ENCODE data around the gene UBE2F. TPM values are rescaled to one million over a fixed set of nuclear protein-coding genes. Genes with fewer than 3 reads are reported as not detected.

Gene UBE2F
- total RNA-seq, 3 donors from 2014 or later: 62.6 to 66.9 (median 64.0) TPM

DNA sequence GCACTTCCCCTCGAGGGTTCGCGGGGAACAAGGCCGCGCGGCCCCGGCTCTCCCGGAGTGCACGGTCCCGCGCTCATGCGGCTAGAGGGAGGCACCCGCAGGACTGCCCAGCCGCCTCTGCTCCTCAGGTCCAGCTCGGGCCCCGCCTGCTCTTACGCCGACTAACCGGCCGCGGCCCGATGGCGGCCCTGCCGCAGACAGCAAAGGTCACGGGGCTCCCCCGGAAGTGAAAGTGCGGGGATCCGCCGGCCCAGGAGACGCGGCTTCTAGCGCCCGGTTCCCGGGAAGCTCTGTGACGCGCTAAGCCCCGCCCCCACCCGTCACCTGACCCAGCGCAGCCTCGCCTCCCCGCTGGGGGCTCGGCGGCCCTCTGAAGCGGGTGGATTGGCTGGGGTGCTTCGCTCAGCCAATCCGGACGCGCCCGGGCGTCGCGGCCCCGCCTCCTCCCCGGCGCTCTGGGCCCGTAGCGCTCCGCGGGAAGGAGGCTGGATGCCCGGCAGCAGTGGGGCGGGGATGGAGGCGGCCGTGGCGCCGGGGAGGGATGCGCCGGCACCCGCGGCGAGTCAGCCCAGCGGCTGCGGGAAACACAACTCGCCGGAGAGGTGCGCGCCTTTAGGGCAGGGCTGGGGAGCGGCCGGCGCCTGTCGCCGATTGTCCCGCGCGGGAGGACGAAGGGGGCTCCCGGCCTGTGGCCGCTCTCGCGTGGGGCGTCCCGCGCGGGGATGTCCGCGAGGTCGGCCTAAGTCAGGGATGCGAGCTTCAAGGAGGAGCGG lies 93.9 kb downstream of the UBE2F start, which contains the start of gene SCLY:
Gene SCLY, plus strand, starts transcription at position 460 of the 773 bp plus-strand sequence. Its CDS starts 54 bp downstream, at position 514.
- Histone ChIP-seq H3K36me3 (no peaks in the 10 kb centered on the region), H3K4me3 (peak within 1 kb of the TSS; percentile 78 to 90 (median 86)), H3K4me1 (no peaks in the 10 kb centered on the region), H3K27ac (peak within 1 kb of the TSS; percentile 89 to 94), H3K9me3 (no peaks in the 10 kb centered on the region), H3K27me3 (no peaks in the 10 kb centered on the region)
- intact Hi-C loops (cut with DNase I; ENCODE audit: low total_unique reads): no loop called here
- peak; percentile 97 for DNase-seq (ENCODE audit: low spot score in 2 of 2)
- TF ChIP-seq POLR2A (IDR thresholded peaks at IDR 0.05) (peak; percentile 84), POLR2AphosphoS5 (IDR thresholded peaks at IDR 0.05) (peak; percentile 83 to 92 (median 87))
- TF ChIP-seq, protein P1, sequence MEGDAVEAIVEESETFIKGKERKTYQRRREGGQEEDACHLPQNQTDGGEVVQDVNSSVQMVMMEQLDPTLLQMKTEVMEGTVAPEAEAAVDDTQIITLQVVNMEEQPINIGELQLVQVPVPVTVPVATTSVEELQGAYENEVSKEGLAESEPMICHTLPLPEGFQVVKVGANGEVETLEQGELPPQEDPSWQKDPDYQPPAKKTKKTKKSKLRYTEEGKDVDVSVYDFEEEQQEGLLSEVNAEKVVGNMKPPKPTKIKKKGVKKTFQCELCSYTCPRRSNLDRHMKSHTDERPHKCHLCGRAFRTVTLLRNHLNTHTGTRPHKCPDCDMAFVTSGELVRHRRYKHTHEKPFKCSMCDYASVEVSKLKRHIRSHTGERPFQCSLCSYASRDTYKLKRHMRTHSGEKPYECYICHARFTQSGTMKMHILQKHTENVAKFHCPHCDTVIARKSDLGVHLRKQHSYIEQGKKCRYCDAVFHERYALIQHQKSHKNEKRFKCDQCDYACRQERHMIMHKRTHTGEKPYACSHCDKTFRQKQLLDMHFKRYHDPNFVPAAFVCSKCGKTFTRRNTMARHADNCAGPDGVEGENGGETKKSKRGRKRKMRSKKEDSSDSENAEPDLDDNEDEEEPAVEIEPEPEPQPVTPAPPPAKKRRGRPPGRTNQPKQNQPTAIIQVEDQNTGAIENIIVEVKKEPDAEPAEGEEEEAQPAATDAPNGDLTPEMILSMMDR (IDR thresholded peaks at IDR 0.05): peak in 1 of 3 donors; percentile 13

DNA sequence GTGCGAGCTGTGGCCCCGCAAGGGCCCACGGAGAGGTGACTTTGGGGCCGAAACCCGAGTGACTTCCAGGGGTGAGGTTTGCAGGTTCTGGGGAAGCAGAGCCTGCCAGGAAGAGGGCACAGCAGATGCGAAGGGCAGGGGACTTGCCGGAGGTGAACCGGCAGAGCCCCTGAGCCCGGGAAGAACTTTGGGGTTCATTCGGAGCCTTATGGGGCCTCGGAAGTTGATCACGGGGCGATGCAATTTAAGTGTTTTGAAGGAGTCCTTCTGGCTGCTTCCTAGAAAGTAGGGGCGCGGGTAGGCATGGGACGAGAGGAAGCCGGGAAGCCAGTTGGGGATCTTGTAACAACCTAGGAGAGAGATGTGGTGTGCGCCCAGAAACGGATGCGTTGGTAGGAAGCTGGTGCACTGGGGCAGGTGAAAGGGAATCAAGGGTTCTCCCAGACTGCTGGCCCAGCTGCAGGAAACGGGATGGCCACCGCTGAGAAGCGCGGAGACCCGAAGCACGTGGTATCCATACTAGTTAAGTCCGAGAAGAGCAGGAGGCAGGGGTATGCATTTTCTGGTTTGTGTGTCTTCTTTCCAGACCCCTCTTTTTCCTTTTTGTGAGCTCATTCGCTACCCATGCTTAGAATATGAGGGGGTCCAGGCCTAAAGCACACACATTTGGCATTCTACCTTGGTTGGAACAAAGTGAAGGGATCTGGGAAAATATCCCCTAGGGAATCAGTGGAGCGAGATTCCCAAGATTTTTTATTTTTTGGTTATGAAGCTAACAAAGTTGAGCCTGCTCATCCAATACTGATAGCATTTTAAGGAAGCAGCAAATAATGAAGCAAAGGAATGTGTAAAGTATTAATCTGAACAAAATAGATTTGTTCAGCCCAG lies 94.7 kb downstream of the UBE2F start:
- Histone ChIP-seq H3K36me3 (no peaks in the 10 kb centered on the region), H3K4me1 (no peaks in the 10 kb centered on the region), H3K4me3 (peak overlapping the region; percentile 78 to 90 (median 86)), H3K9me3 (no peaks in the 10 kb centered on the region), H3K27me3 (no peaks in the 10 kb centered on the region), H3K27ac (peak overlapping the region; percentile 89 to 94)
- TF ChIP-seq, protein P1 (IDR thresholded peaks at IDR 0.05): no peak
- TF ChIP-seq POLR2AphosphoS5 (IDR thresholded peaks at IDR 0.05): no peak
- TF ChIP-seq POLR2A (IDR thresholded peaks at IDR 0.05): no peak
- DNase-seq (ENCODE audit: low spot score in 2 of 2): peak in 1 of 2 donors; percentile 27
- intact Hi-C loops (cut with DNase I; ENCODE audit: low total_unique reads): no loop called here

DNA sequence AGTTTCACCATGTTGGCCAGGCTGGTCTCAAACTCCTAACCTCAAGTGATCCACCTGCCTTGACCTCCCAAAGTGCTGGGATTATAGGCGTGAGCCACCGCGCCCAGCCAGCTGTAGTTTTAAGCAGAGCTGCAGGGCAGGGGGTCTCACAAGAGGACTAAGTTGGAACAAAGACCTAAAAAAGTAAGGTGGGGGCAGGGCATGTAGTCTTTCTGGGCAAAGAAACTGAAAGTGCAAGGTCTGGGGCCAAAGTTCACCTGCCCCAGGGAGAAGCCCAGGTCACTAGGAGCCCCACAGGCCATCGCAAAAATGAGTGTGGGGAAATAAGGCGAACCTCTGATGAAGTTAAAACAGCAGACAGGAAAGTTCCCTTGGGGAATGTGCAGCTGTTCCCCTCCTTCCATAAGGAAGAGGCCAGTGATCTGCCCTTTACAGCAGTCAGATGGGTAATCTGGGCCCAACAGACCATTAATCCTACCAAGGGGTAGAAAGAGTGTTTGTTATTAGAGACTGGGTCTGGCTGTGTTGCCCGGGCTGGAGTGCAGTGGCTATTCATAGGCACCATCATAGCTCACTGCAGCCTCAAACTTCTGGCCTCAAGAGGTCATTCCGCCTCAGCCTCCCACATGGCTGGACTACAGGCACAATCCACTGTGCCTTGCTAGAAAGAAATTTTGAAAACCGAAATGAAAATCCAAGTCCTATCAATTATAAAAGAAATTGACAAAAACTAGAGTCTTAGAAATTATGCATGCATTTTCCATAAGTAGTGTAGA lies 96.8 kb downstream of the UBE2F start:
- Histone ChIP-seq H3K27me3 (no peaks in the 10 kb centered on the region), H3K4me3 (no peak overlapping the region), H3K36me3 (no peaks in the 10 kb centered on the region), H3K27ac (no peak overlapping the region), H3K9me3 (no peaks in the 10 kb centered on the region), H3K4me1 (no peaks in the 10 kb centered on the region)
- TF ChIP-seq POLR2A (IDR thresholded peaks at IDR 0.05): no peak
- DNase-seq (ENCODE audit: low spot score in 2 of 2): no peak
- intact Hi-C loops (cut with DNase I; ENCODE audit: low total_unique reads): no loop called here

DNA sequence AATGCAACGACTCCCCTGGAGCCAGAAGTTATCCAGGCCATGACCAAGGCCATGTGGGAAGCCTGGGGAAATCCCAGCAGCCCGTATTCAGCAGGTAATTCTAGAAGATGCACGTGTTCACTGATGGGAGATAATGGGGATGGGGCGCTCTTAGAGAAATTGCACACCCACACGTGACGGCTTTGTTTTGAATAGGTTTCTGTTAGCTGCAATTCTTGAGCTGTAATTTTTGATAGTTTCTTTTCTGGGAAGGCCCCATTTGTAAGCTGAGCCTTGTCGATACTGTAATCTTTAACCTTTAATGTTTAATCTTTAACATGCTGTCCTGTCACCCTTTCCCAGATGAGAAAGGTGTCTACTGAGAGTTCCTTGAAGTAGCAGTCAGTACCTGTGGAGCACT lies 97.6 kb downstream of the UBE2F start:
- Histone ChIP-seq H3K27me3 (no peaks in the 10 kb centered on the region), H3K27ac (no peak overlapping the region), H3K4me1 (no peaks in the 10 kb centered on the region), H3K9me3 (no peaks in the 10 kb centered on the region), H3K36me3 (no peaks in the 10 kb centered on the region), H3K4me3 (no peak overlapping the region)
- intact Hi-C loops (cut with DNase I; ENCODE audit: low total_unique reads): no loop called here
- no peak for TF ChIP-seq POLR2AphosphoS5 (IDR thresholded peaks at IDR 0.05)
- DNase-seq (ENCODE audit: low spot score in 2 of 2): no peak

DNA sequence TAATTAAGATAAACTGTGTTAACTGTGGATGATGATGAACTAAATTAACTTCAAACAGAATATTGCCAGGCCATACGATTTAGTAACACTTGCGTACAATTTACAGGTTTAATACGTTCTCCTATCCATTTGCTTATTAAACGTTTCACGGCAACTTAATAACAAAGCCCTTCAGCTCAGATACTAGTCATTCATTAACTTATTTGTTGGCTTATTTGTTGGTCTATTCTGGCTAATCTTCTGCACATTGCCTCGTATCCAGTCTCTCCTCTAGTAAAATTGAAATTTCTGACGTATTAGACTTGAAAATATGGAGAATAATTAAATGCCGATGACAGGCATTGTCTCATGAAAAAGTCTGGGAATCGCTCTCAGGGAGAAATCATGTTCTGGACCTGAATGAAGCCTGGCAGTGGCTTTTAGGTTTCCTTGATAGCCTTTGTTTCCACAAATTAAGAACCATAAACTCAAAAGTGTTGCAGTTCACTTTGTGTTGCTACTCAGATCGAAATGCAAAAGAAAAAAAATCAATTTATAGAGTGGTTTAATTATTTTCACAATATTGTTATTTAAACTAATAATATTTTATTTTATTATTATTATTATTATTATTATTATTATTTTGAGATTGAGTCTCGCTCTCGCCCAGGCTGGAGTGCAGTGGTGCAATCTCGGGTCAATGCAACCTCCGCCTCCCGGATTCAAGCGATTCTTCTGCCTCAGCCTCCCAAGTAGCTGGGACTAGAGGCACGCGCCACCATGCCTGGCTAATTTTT lies 98.4 kb downstream of the UBE2F start:
- TF ChIP-seq, protein P1 (IDR thresholded peaks at IDR 0.05): no peak
- TF ChIP-seq POLR2AphosphoS5 (IDR thresholded peaks at IDR 0.05) (no peak), POLR2A (IDR thresholded peaks at IDR 0.05) (no peak)
- DNase-seq (ENCODE audit: low spot score in 2 of 2): no peak
- H3K36me3 ChIP-seq: no peaks in the 10 kb centered on the region
- no peaks in the 10 kb centered on the region for H3K9me3 ChIP-seq
- no peaks in the 10 kb centered on the region for H3K4me1 ChIP-seq
- no peaks in the 10 kb centered on the region for H3K27me3 ChIP-seq
- H3K27ac ChIP-seq: no peak overlapping the region
- no peak overlapping the region for H3K4me3 ChIP-seq
- intact Hi-C loops (cut with DNase I; ENCODE audit: low total_unique reads): no loop called here

Measured in breast epithelium (tissue), 4 donors.